Measurements from ENCODE around the gene FAM149A.

Gene FAM149A

GRCh38 chr4:186150926-186151325, 46.4 kb downstream of the FAM149A start:
- Histone ChIP-seq H3K36me3 (ENCODE audit: control insufficient read depth, insufficient read depth, low read length) (no peaks in the 10 kb centered on the region), H3K27me3 (ENCODE audit: control insufficient read depth, insufficient read depth, low read length, poor library complexity, severe bottlenecking) (peaks cover 16% of the 10 kb centered on the region), H3K9me3 (ENCODE audit: control insufficient read depth, low read length) (no peaks in the 10 kb centered on the region), H3K4me3 (ENCODE audit: insufficient read depth, low read depth, low read length) (no peak overlapping the region), H3K27ac (ENCODE audit: insufficient read depth, low read depth, low read length, poor library complexity, severe bottlenecking) (no peak overlapping the region), H3K4me1 (ENCODE audit: control insufficient read depth, insufficient read depth, low read length) (no peaks in the 10 kb centered on the region)
- 92 to 96% methylated on average over 13 of the region's 13 CpGs for WGBS, 2 experiments

DNA sequence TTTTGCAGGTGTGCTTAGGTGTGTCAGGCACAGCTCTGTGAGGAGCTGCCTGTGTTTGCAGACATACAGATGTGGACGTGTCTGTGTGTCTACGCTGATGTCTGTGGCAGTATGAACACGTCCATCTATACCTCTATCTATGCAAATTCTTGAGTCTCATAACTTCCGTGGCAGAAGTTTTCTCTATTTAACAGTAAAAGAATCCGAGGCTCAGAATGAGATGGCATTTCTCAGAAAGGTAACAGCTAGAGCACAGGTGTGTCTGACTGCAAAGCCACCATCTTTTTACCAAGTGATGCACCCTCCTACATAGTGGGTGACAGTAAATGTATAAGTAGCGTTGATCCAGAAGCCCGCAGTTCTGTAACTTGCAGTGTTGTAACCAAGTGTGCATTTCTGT, 47.0 kb downstream of the FAM149A start:
- Histone ChIP-seq H3K27ac (ENCODE audit: insufficient read depth, low read depth, low read length, poor library complexity, severe bottlenecking) (no peak overlapping the region), H3K4me3 (ENCODE audit: insufficient read depth, low read depth, low read length) (no peak overlapping the region), H3K4me1 (ENCODE audit: control insufficient read depth, insufficient read depth, low read length) (no peaks in the 10 kb centered on the region), H3K36me3 (ENCODE audit: control insufficient read depth, insufficient read depth, low read length) (no peaks in the 10 kb centered on the region), H3K9me3 (ENCODE audit: control insufficient read depth, low read length) (no peaks in the 10 kb centered on the region), H3K27me3 (ENCODE audit: control insufficient read depth, insufficient read depth, low read length, poor library complexity, severe bottlenecking) (peaks cover 11% of the 10 kb centered on the region)
- WGBS, 2 experiments: 94 to 98% methylated on average over 7 of the region's 7 CpGs

- H3K27me3 ChIP-seq (ENCODE audit: control insufficient read depth, insufficient read depth, low read length, poor library complexity, severe bottlenecking): no peaks in the 10 kb centered on the region
- no peaks in the 10 kb centered on the region for H3K36me3 ChIP-seq (ENCODE audit: control insufficient read depth, insufficient read depth, low read length)
- no peak overlapping the region for H3K4me3 ChIP-seq (ENCODE audit: insufficient read depth, low read depth, low read length)
- WGBS, 2 experiments: 82 to 83% methylated on average over 17 of the region's 17 CpGs
- peaks cover 4% of the 10 kb centered on the region for H3K4me1 ChIP-seq (ENCODE audit: control insufficient read depth, insufficient read depth, low read length)
- H3K9me3 ChIP-seq (ENCODE audit: control insufficient read depth, low read length): no peaks in the 10 kb centered on the region
- no peak overlapping the region for H3K27ac ChIP-seq (ENCODE audit: insufficient read depth, low read depth, low read length, poor library complexity, severe bottlenecking)
These were observed 53.7 kb downstream of the FAM149A start for GRCh38 chr4:186158021-186158813.

DNA sequence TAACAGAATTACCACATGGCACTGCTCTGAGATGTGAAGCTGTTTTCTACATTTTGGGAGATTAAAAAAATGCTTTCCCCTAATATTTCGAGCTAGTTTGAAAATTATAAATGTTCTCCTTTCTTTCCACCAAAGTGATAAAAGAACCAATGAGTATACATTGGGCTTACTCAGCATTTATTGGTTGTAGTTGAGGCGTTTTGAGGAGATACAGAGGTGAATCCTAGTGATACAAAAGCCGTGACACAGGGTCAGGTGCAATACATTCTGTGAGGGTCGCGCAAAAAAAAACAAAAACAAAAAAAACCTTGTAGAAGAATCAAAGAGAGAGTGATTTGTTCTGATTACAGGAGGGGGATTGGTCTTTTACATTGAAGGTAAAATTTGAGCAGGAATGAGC, 54.5 kb downstream of the FAM149A start:
- 90 to 96% methylated on average over 5 of the region's 5 CpGs for WGBS, 2 experiments
- no peak overlapping the region for H3K27ac ChIP-seq (ENCODE audit: insufficient read depth, low read depth, low read length, poor library complexity, severe bottlenecking)
- no peaks in the 10 kb centered on the region for H3K27me3 ChIP-seq (ENCODE audit: control insufficient read depth, insufficient read depth, low read length, poor library complexity, severe bottlenecking)
- H3K4me3 ChIP-seq (ENCODE audit: insufficient read depth, low read depth, low read length): no peak overlapping the region
- H3K36me3 ChIP-seq (ENCODE audit: control insufficient read depth, insufficient read depth, low read length): no peaks in the 10 kb centered on the region
- peaks cover 4% of the 10 kb centered on the region for H3K4me1 ChIP-seq (ENCODE audit: control insufficient read depth, insufficient read depth, low read length)
- no peaks in the 10 kb centered on the region for H3K9me3 ChIP-seq (ENCODE audit: control insufficient read depth, low read length)

DNA sequence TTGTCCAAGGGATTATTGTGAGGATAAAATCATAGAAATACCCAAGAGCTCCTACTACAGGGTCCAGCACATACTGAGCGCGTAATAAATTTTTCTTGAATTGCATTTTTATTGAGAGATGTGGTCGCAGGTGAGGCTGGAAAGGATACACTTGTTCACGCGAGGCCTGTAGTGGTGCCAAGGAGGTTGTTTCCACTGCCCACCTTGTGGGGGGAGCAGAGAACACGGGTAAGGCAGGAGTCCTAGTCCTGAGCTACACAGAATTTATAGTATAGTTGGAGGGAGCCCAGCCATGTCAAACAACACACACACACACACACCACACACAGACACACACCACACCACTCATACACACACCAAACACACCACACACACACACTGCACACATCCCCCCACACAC, 55.1 kb downstream of the FAM149A start:
- H3K27ac ChIP-seq (ENCODE audit: insufficient read depth, low read depth, low read length, poor library complexity, severe bottlenecking): no peak overlapping the region
- H3K4me3 ChIP-seq (ENCODE audit: insufficient read depth, low read depth, low read length): no peak overlapping the region
- peaks cover 7% of the 10 kb centered on the region for H3K4me1 ChIP-seq (ENCODE audit: control insufficient read depth, insufficient read depth, low read length)
- H3K36me3 ChIP-seq (ENCODE audit: control insufficient read depth, insufficient read depth, low read length): no peaks in the 10 kb centered on the region
- no peaks in the 10 kb centered on the region for H3K27me3 ChIP-seq (ENCODE audit: control insufficient read depth, insufficient read depth, low read length, poor library complexity, severe bottlenecking)
- WGBS, 2 experiments: 98 to 99% methylated on average over 6 of the region's 6 CpGs
- no peaks in the 10 kb centered on the region for H3K9me3 ChIP-seq (ENCODE audit: control insufficient read depth, low read length)

- H3K4me3 ChIP-seq (ENCODE audit: insufficient read depth, low read depth, low read length): no peak overlapping the region
These were observed 56.6 kb downstream of the FAM149A start for GRCh38 chr4:186161138-186161537.

GRCh38 chr4:186166852-186167512, 62.5 kb downstream of the FAM149A start:
- Histone ChIP-seq H3K27me3 (ENCODE audit: control insufficient read depth, insufficient read depth, low read length, poor library complexity, severe bottlenecking) (no peaks in the 10 kb centered on the region), H3K4me3 (ENCODE audit: insufficient read depth, low read depth, low read length) (no peak overlapping the region), H3K4me1 (ENCODE audit: control insufficient read depth, insufficient read depth, low read length) (peaks cover 3% of the 10 kb centered on the region), H3K27ac (ENCODE audit: insufficient read depth, low read depth, low read length, poor library complexity, severe bottlenecking) (no peak overlapping the region), H3K9me3 (ENCODE audit: control insufficient read depth, low read length) (no peaks in the 10 kb centered on the region), H3K36me3 (ENCODE audit: control insufficient read depth, insufficient read depth, low read length) (no peaks in the 10 kb centered on the region)
- WGBS, 2 experiments: 93 to 94% methylated on average over 13 to 15 of the region's 15 CpGs

More at GRCh38 chr4:186161138-186161537, 56.6 kb downstream of the FAM149A start:
- H3K4me1 ChIP-seq (ENCODE audit: control insufficient read depth, insufficient read depth, low read length): peaks cover 7% of the 10 kb centered on the region
- no peaks in the 10 kb centered on the region for H3K36me3 ChIP-seq (ENCODE audit: control insufficient read depth, insufficient read depth, low read length)
- WGBS, 2 experiments: 87 to 89% methylated on average over 6 of the region's 6 CpGs
- no peak overlapping the region for H3K27ac ChIP-seq (ENCODE audit: insufficient read depth, low read depth, low read length, poor library complexity, severe bottlenecking)
- no peaks in the 10 kb centered on the region for H3K9me3 ChIP-seq (ENCODE audit: control insufficient read depth, low read length)
- H3K27me3 ChIP-seq (ENCODE audit: control insufficient read depth, insufficient read depth, low read length, poor library complexity, severe bottlenecking): no peaks in the 10 kb centered on the region

DNA sequence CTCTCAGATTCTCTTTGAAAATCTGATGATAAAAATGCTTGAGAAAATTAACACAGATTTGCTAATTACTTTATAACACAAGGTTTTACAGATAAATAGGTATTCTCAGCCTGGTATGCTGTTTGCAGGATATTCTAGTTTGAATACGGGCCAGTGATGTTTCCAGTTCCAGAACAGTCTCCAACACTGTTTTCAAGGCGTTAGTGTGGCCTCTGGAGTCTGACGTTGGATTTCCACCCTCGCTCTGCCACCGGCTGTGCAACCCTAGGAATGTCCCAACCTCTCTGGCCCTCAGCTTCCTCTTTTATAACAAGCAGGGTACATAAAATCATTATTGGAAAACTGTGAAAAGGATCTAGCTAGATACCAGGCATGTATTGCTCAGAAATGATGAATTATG, 63.1 kb downstream of the FAM149A start:
- no peak overlapping the region for H3K27ac ChIP-seq (ENCODE audit: insufficient read depth, low read depth, low read length, poor library complexity, severe bottlenecking)
- WGBS, 2 experiments: 83 to 86% methylated on average over 5 of the region's 5 CpGs
- H3K4me1 ChIP-seq (ENCODE audit: control insufficient read depth, insufficient read depth, low read length): peaks cover 3% of the 10 kb centered on the region
- no peaks in the 10 kb centered on the region for H3K27me3 ChIP-seq (ENCODE audit: control insufficient read depth, insufficient read depth, low read length, poor library complexity, severe bottlenecking)
- H3K4me3 ChIP-seq (ENCODE audit: insufficient read depth, low read depth, low read length): no peak overlapping the region
- H3K9me3 ChIP-seq (ENCODE audit: control insufficient read depth, low read length): no peaks in the 10 kb centered on the region
- no peaks in the 10 kb centered on the region for H3K36me3 ChIP-seq (ENCODE audit: control insufficient read depth, insufficient read depth, low read length)

GRCh38 chr4:186168750-186169149, 64.2 kb downstream of the FAM149A start:
- Histone ChIP-seq H3K36me3 (ENCODE audit: control insufficient read depth, insufficient read depth, low read length) (no peaks in the 10 kb centered on the region), H3K4me3 (ENCODE audit: insufficient read depth, low read depth, low read length) (no peak overlapping the region), H3K27ac (ENCODE audit: insufficient read depth, low read depth, low read length, poor library complexity, severe bottlenecking) (no peak overlapping the region), H3K27me3 (ENCODE audit: control insufficient read depth, insufficient read depth, low read length, poor library complexity, severe bottlenecking) (no peaks in the 10 kb centered on the region), H3K9me3 (ENCODE audit: control insufficient read depth, low read length) (no peaks in the 10 kb centered on the region), H3K4me1 (ENCODE audit: control insufficient read depth, insufficient read depth, low read length) (peaks cover 3% of the 10 kb centered on the region)
- 92 to 97% methylated on average over 9 of the region's 9 CpGs for WGBS, 2 experiments

DNA sequence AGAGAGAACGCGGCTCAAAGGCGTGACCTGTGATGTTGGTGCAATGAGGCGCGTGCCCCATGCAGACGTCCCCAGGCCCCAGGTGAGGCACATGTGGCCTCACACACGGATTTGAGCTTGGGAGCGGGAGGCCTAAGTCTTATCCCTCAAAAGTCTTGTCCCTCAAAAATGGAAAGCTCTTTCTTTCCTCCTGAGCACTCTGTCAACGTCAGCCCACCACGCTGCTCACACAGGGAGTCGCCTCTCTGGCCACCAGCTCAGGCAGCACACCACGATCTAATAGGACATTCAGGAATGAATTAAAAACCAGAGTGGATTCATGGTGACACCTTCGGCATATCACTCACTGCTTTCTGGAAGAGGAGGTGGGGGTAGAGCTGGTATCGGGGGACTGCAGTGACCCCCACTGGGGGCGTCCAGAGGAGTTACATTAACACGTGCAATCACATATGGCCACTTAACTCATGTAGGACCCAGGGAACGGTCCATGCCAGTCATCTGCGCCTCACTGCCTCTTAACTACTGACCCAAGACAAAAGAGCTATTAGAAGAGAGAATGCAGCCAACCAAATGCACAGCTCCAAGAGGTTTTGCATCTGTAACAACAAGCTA, 64.9 kb downstream of the FAM149A start:
- no peak overlapping the region for H3K27ac ChIP-seq (ENCODE audit: insufficient read depth, low read depth, low read length, poor library complexity, severe bottlenecking)
- WGBS, 2 experiments: 93 to 96% methylated on average over 18 of the region's 18 CpGs
- H3K9me3 ChIP-seq (ENCODE audit: control insufficient read depth, low read length): no peaks in the 10 kb centered on the region
- no peak overlapping the region for H3K4me3 ChIP-seq (ENCODE audit: insufficient read depth, low read depth, low read length)
- H3K27me3 ChIP-seq (ENCODE audit: control insufficient read depth, insufficient read depth, low read length, poor library complexity, severe bottlenecking): no peaks in the 10 kb centered on the region
- no peaks in the 10 kb centered on the region for H3K36me3 ChIP-seq (ENCODE audit: control insufficient read depth, insufficient read depth, low read length)
- no peaks in the 10 kb centered on the region for H3K4me1 ChIP-seq (ENCODE audit: control insufficient read depth, insufficient read depth, low read length)

Data from ectodermal cell (in vitro differentiated cells).